IPS DF 6.9 (cell line): ENCODE results near the gene LFNG.

Experiments used
- DNase-seq: peaks from one replicate; pipeline ENCODE4 v3.0.0-alpha.2; 2013; ENCODE audit warnings: low read depth, low spot score
- H3K27ac ChIP-seq: one replicate; pipeline ENCODE4 v1.5.1; 2013; ENCODE audit warnings: low read length, control low read depth
- H3K27me3 ChIP-seq: 2 replicates; pipeline ENCODE4 v1.6.1; 2013; ENCODE audit warnings: mild to moderate bottlenecking, low read length; ENCODE audit not compliant: control insufficient read depth, insufficient read depth
- H3K36me3 ChIP-seq: 2 replicates; pipeline ENCODE4 v1.6.1; 2013; ENCODE audit warnings: low read length; ENCODE audit not compliant: control insufficient read depth, insufficient read depth
- H3K4me1 ChIP-seq: 2 replicates; pipeline ENCODE4 v1.6.1; 2013; ENCODE audit warnings: low read length; ENCODE audit not compliant: control insufficient read depth, insufficient read depth
- H3K4me3 ChIP-seq: 2 replicates; pipeline ENCODE4 v1.5.1; 2013; ENCODE audit warnings: mild to moderate bottlenecking, low read length
- H3K9me3 ChIP-seq: 2 replicates; pipeline ENCODE4 v1.6.1; 2013; ENCODE audit warnings: low read length, inconsistent platforms; ENCODE audit not compliant: control insufficient read depth, insufficient read depth
- WGBS: extraction: QIAGEN DNeasy Blood & Tissue Kit; methylation state at CpG from one replicate; pipeline ENCODE4 v1.1.7; 2013; ENCODE audit warnings: mixed read lengths, missing lambda C conversion rate; ENCODE audit not compliant: insufficient read length, insufficient coverage; 5-methylcytosine and 5-hydroxymethylcytosine counted together

Gene LFNG

GRCh38 chr7:2566890-2567678 is 47.5 kb downstream of the LFNG start:
- H3K27me3 ChIP-seq = no peaks in the 10 kb centered on the region
- no peak for DNase-seq
- no peak overlapping the region for H3K4me3 ChIP-seq
- H3K9me3 ChIP-seq = no peaks in the 10 kb centered on the region
- no CpG with 5 or more reads among the region's 28 CpGs for WGBS
- H3K4me1 ChIP-seq = 0 out of 2 replicates have a peak, but pooled peaks cover 3% of the 10 kb centered on the region
- H3K27ac ChIP-seq = no peak overlapping the region
- H3K36me3 ChIP-seq = no peaks in the 10 kb centered on the region

- no peaks in the 10 kb centered on the region for H3K36me3 ChIP-seq
- no CpG with 5 or more reads among the region's 16 CpGs for WGBS
- 0 out of 2 replicates have a peak, but pooled peaks cover 3% of the 10 kb centered on the region for H3K4me1 ChIP-seq
- DNase-seq = no peak
- H3K27ac ChIP-seq = no peak overlapping the region
- H3K4me3 ChIP-seq = no peak overlapping the region
- H3K27me3 ChIP-seq = no peaks in the 10 kb centered on the region
- H3K9me3 ChIP-seq = no peaks in the 10 kb centered on the region
Observed at GRCh38 chr7:2567679-2568278, 48.2 kb downstream of the LFNG start.

GRCh38 chr7:2568521-2569223 is 49.1 kb downstream of the LFNG start:
- Histone ChIP-seq H3K27ac (no peak overlapping the region), H3K4me3 (no peak overlapping the region), H3K4me1 (0 out of 2 replicates have a peak, but pooled peaks cover 3% of the 10 kb centered on the region), H3K27me3 (no peaks in the 10 kb centered on the region), H3K9me3 (no peaks in the 10 kb centered on the region), H3K36me3 (no peaks in the 10 kb centered on the region)
- no peak for DNase-seq
- WGBS = no CpG with 5 or more reads among the region's 24 CpGs

- Histone ChIP-seq H3K9me3 (no peaks in the 10 kb centered on the region), H3K27me3 (no peaks in the 10 kb centered on the region), H3K27ac (no peak overlapping the region), H3K36me3 (no peaks in the 10 kb centered on the region), H3K4me3 (no peak overlapping the region), H3K4me1 (0 out of 2 replicates have a peak, but pooled peaks cover 3% of the 10 kb centered on the region)
- WGBS = no CpG with 5 or more reads among the region's 14 CpGs
- no peak for DNase-seq
Observed at GRCh38 chr7:2569421-2569820, 49.8 kb downstream of the LFNG start.

- no CpG with 5 or more reads among the region's 16 CpGs for WGBS
- no peaks in the 10 kb centered on the region for H3K9me3 ChIP-seq
- no peak for DNase-seq
- H3K36me3 ChIP-seq = no peaks in the 10 kb centered on the region
- H3K4me3 ChIP-seq = no peak overlapping the region
- no peak overlapping the region for H3K27ac ChIP-seq
- 0 out of 2 replicates have a peak, but pooled peaks cover 3% of the 10 kb centered on the region for H3K4me1 ChIP-seq
- H3K27me3 ChIP-seq = no peaks in the 10 kb centered on the region
Observed at GRCh38 chr7:2570021-2570420, 50.4 kb downstream of the LFNG start.

GRCh38 chr7:2571409-2571808 is 51.8 kb downstream of the LFNG start:
- no peak for DNase-seq
- WGBS = no CpG with 5 or more reads among the region's 15 CpGs
- Histone ChIP-seq H3K27ac (no peak overlapping the region), H3K4me1 (0 out of 2 replicates have a peak, but pooled peaks cover 3% of the 10 kb centered on the region), H3K27me3 (no peaks in the 10 kb centered on the region), H3K4me3 (no peak overlapping the region), H3K9me3 (no peaks in the 10 kb centered on the region), H3K36me3 (no peaks in the 10 kb centered on the region)

- H3K27me3 ChIP-seq = no peaks in the 10 kb centered on the region
- no peak overlapping the region for H3K27ac ChIP-seq
- no CpG with 5 or more reads among the region's 22 CpGs for WGBS
- H3K9me3 ChIP-seq = no peaks in the 10 kb centered on the region
- no peaks in the 10 kb centered on the region for H3K36me3 ChIP-seq
- no peak overlapping the region for H3K4me3 ChIP-seq
- no peak for DNase-seq
- H3K4me1 ChIP-seq = 0 out of 2 replicates have a peak, but pooled peaks cover 2% of the 10 kb centered on the region
Observed at GRCh38 chr7:2572101-2572842, 52.7 kb downstream of the LFNG start.

GRCh38 chr7:2573761-2574160 is 54.2 kb downstream of the LFNG start:
- DNase-seq = no peak
- Histone ChIP-seq H3K4me1 (no peaks in the 10 kb centered on the region), H3K36me3 (no peaks in the 10 kb centered on the region), H3K27ac (no peak overlapping the region), H3K4me3 (no peak overlapping the region), H3K9me3 (no peaks in the 10 kb centered on the region), H3K27me3 (no peaks in the 10 kb centered on the region)
- no CpG with 5 or more reads among the region's 9 CpGs for WGBS

GRCh38 chr7:2575046-2575732 is 55.6 kb downstream of the LFNG start:
- no peak overlapping the region for H3K4me3 ChIP-seq
- WGBS = no CpG with 5 or more reads among the region's 21 CpGs
- no peaks in the 10 kb centered on the region for H3K4me1 ChIP-seq
- H3K9me3 ChIP-seq = no peaks in the 10 kb centered on the region
- H3K27ac ChIP-seq = no peak overlapping the region
- no peaks in the 10 kb centered on the region for H3K36me3 ChIP-seq
- DNase-seq = no peak
- H3K27me3 ChIP-seq = no peaks in the 10 kb centered on the region
